IMR-90 (cell line): Measurements from ENCODE around the gene PROM2. TPM values are rescaled to one million over a fixed set of nuclear protein-coding genes. Genes with fewer than 3 reads are reported as not detected.

Source experiments
- ATAC-seq: fragments of 200-7000 bp; cut with Tn5 transposase; 2 replicates; pipeline ENCODE4 v1.9.1; 2020; ENCODE audit warnings: low read depth, mild to moderate bottlenecking, moderate library complexity
- BruUV-seq: library from RNA; stranded (reverse); fragments of 400-500 nt; replicated peaks from 2 replicates; lab custom pipeline; 2021; lab: Mats Ljungman, UMichigan
- CTCF ChIA-PET: fragments of 300-600 bp; formaldehyde crosslinking; extraction: SDS; loops from one replicate; lab custom pipeline; 2021; ENCODE audit warnings: antibody characterized with exemption; lab: Yijun Ruan, JAX
- POLR2A ChIA-PET: fragments of 300-600 bp; sonication (Branson Sonifier 250); formaldehyde crosslinking; loops from one replicate; lab custom pipeline; 2022; ENCODE audit warnings: antibody characterized with exemption; ENCODE audit not compliant: unreplicated experiment; lab: Charles Lee
- DNase-seq: peaks from one replicate; pipeline ENCODE4 v3.0.0; 2013
- H2AFZ ChIP-seq: replicated peaks from 2 replicates; pipeline ENCODE3; 2013; ENCODE audit warnings: low read length, mild to moderate bottlenecking; ENCODE audit not compliant: poor library complexity
- H2AK5ac ChIP-seq: 2 replicates; pipeline ENCODE4 v1.6.1; 2013; ENCODE audit warnings: low read depth, low read length, inconsistent platforms
- H2AK9ac ChIP-seq: replicated peaks from 2 replicates; pipeline ENCODE3; 2013; ENCODE audit warnings: mild to moderate bottlenecking, low read depth, low read length, moderate library complexity; ENCODE audit not compliant: poor library complexity
- H2BK120ac ChIP-seq: 2 replicates; pipeline ENCODE4 v1.6.1; 2013; ENCODE audit warnings: low read depth, low read length, inconsistent platforms
- H2BK15ac ChIP-seq: 3 replicates; pipeline ENCODE4 v1.6.1; 2013; ENCODE audit warnings: low read depth, low read length, inconsistent platforms
- H2BK20ac ChIP-seq: 2 replicates; pipeline ENCODE4 v1.6.1; 2013; ENCODE audit warnings: low read depth, mild to moderate bottlenecking, inconsistent platforms, low read length, moderate library complexity
- H2BK5ac ChIP-seq: 2 replicates; pipeline ENCODE4 v1.6.1; 2013; ENCODE audit warnings: mild to moderate bottlenecking, low read depth, low read length, inconsistent platforms; ENCODE audit not compliant: poor library complexity, severe bottlenecking
- H3K14ac ChIP-seq: replicated peaks from 2 replicates; pipeline ENCODE4 v1.6.1; 2013; ENCODE audit warnings: low read depth, low read length, inconsistent platforms
- H3K18ac ChIP-seq: 2 replicates; pipeline ENCODE4 v1.6.1; 2013; ENCODE audit warnings: low read depth, low read length, control low read depth
- H3K23ac ChIP-seq: 2 replicates; pipeline ENCODE4 v1.6.1; 2013; ENCODE audit warnings: low read depth, low read length, inconsistent platforms
- H3K27ac ChIP-seq: 2 replicates; pipeline ENCODE4 v1.5.1; 2013; ENCODE audit warnings: mild to moderate bottlenecking, control low read depth, low read length; ENCODE audit not compliant: insufficient read depth
- H3K27me3 ChIP-seq: 2 replicates; pipeline ENCODE4 v1.6.1; 2013; ENCODE audit warnings: low read length; ENCODE audit not compliant: control insufficient read depth, insufficient read depth
- H3K36me3 ChIP-seq: 2 replicates; pipeline ENCODE4 v1.6.1; 2013; ENCODE audit warnings: low read length, mixed read lengths; ENCODE audit not compliant: control insufficient read depth, insufficient read depth
- H3K4ac ChIP-seq: 2 replicates; pipeline ENCODE4 v1.6.1; 2013; ENCODE audit warnings: low read depth, low read length, inconsistent platforms
- H3K4me1 ChIP-seq: 2 replicates; pipeline ENCODE4 v1.6.1; 2013; ENCODE audit warnings: low read length, mixed read lengths; ENCODE audit not compliant: control insufficient read depth, insufficient read depth
- H3K4me2 ChIP-seq: 2 replicates; pipeline ENCODE4 v1.6.1; 2013; ENCODE audit warnings: low read depth, mild to moderate bottlenecking, control low read depth, low read length, moderate library complexity
- H3K4me3 ChIP-seq: 2 replicates; pipeline ENCODE4 v1.5.1; 2013; ENCODE audit warnings: low read depth, mild to moderate bottlenecking, control low read depth, low read length, moderate library complexity; ENCODE audit not compliant: insufficient read depth
- H3K56ac ChIP-seq: 2 replicates; pipeline ENCODE4 v1.6.1; 2013; ENCODE audit warnings: low read length, inconsistent platforms; ENCODE audit not compliant: insufficient read depth; ENCODE audit errors: extremely low read depth
- H3K79me1 ChIP-seq, 2 experiments: 2 replicates each; pipeline ENCODE4 v1.6.1; 2013; ENCODE audit warnings: low read length in 2 of 2, inconsistent platforms in 1 of 2, low read depth in 1 of 2
- H3K9ac ChIP-seq: 2 replicates; pipeline ENCODE4 v1.6.1; 2013; ENCODE audit warnings: low read depth, low read length, control low read depth
- H3K9me1 ChIP-seq: 2 replicates; pipeline ENCODE4 v1.6.1; 2013; ENCODE audit warnings: low read length, inconsistent platforms; ENCODE audit not compliant: insufficient read depth
- H3K9me3 ChIP-seq: 2 replicates; pipeline ENCODE4 v1.6.1; 2013; ENCODE audit warnings: low read length; ENCODE audit not compliant: control insufficient read depth, insufficient read depth
- H4K20me1 ChIP-seq: 2 replicates; pipeline ENCODE4 v1.6.1; 2013; ENCODE audit warnings: low read length, inconsistent platforms; ENCODE audit not compliant: insufficient read depth
- H4K5ac ChIP-seq: 2 replicates; pipeline ENCODE4 v1.6.1; 2013; ENCODE audit warnings: mild to moderate bottlenecking, low read depth, low read length, control low read depth
- H4K8ac ChIP-seq, 2 experiments: 2 replicates each; pipeline ENCODE4 v1.6.1; 2013; ENCODE audit warnings: low read depth in 2 of 2, low read length in 2 of 2, control low read depth in 1 of 2, inconsistent platforms in 1 of 2
- H4K91ac ChIP-seq: 2 replicates; pipeline ENCODE4 v1.6.1; 2013; ENCODE audit warnings: low read depth, low read length, inconsistent platforms; ENCODE audit not compliant: insufficient read depth
- BHLHE40 ChIP-seq: fragments of 150-350 bp; IDR thresholded peaks from 2 replicates; pipeline ENCODE4 v1.6.1; 2016; ENCODE audit warnings: mild to moderate bottlenecking, low read depth, low read length
- CEBPB ChIP-seq: IDR thresholded peaks from 2 replicates; pipeline ENCODE4 v1.6.1; 2012; ENCODE audit warnings: low read depth, low read length, improper control_type of control experiment
- CHD1 ChIP-seq: IDR thresholded peaks from 2 replicates; pipeline ENCODE4 v1.6.1; 2012; ENCODE audit warnings: low read depth, low read length, improper control_type of control experiment
- CTCF ChIP-seq: conservative IDR thresholded peaks from 2 replicates; pipeline ENCODE4 v1.5.1; 2012; ENCODE audit warnings: mild to moderate bottlenecking, low read depth, low read length, improper control_type of control experiment
- ELK1 ChIP-seq: fragments of 150-350 bp; IDR thresholded peaks from 2 replicates; pipeline ENCODE4 v1.6.1; 2016; ENCODE audit warnings: low read depth, mild to moderate bottlenecking, low read length, moderate library complexity, borderline replicate concordance
- FOS ChIP-seq: fragments of 150-350 bp; IDR thresholded peaks from 2 replicates; pipeline ENCODE4 v1.6.1; 2016; ENCODE audit warnings: low read depth, low read length
- MAZ ChIP-seq: IDR thresholded peaks from 2 replicates; pipeline ENCODE4 v1.6.1; 2012; ENCODE audit warnings: low read depth, mild to moderate bottlenecking, low read length, improper control_type of control experiment, moderate library complexity, borderline replicate concordance
- MXI1 ChIP-seq: IDR thresholded peaks from 2 replicates; pipeline ENCODE4 v1.6.1; 2012; ENCODE audit warnings: low read depth, mild to moderate bottlenecking, low read length, moderate library complexity, borderline replicate concordance
- POLR2A ChIP-seq: IDR thresholded peaks from 2 replicates; pipeline ENCODE4 v1.6.1; 2012; ENCODE audit warnings: mild to moderate bottlenecking, low read depth, low read length
- RAD21 ChIP-seq: IDR thresholded peaks from 2 replicates; pipeline ENCODE4 v1.6.1; 2012; ENCODE audit warnings: low read length, improper control_type of control experiment
- RCOR1 ChIP-seq: IDR thresholded peaks from 2 replicates; pipeline ENCODE4 v1.6.1; 2012; ENCODE audit warnings: mild to moderate bottlenecking, low read length, improper control_type of control experiment; ENCODE audit not compliant: insufficient replicate concordance
- RFX5 ChIP-seq: IDR thresholded peaks from 2 replicates; pipeline ENCODE4 v1.8.0; 2012; ENCODE audit warnings: low read depth, mild to moderate bottlenecking, low read length, moderate library complexity
- SMC3 ChIP-seq: fragments of 150-350 bp; IDR thresholded peaks from 2 replicates; pipeline ENCODE4 v1.6.1; 2016; ENCODE audit warnings: low read depth, mild to moderate bottlenecking, antibody characterized with exemption, low read length, moderate library complexity
- USF2 ChIP-seq: fragments of 150-350 bp; IDR thresholded peaks from 2 replicates; pipeline ENCODE4 v1.6.1; 2017; ENCODE audit warnings: mild to moderate bottlenecking, antibody characterized with exemption, low read length, low read depth
- WGBS, 2 experiments: methylation state at CpG; one replicate each; pipeline versions ENCODE4 v1.1.5 to v1.1.7; 2013; ENCODE audit warnings: missing lambda C conversion rate in 2 of 2; ENCODE audit not compliant: insufficient read length in 1 of 2; ENCODE audit errors: extremely low coverage in 2 of 2; 5-methylcytosine and 5-hydroxymethylcytosine counted together
- dilution Hi-C: fragments of 300-500 bp; cut with HindIII; formaldehyde crosslinking; loops from one replicate; pipeline ENCODE4 v1.14.3; 2018; ENCODE audit warnings: low sequenced_read_pairs; ENCODE audit not compliant: unreplicated experiment
- in situ Hi-C: fragments of 300-500 bp; cut with MboI; formaldehyde crosslinking; loops from 3 replicates; pipeline ENCODE4 v1.14.3; 2019; ENCODE audit warnings: low sequenced_read_pairs, inconsistent platforms, mixed read lengths
- intact Hi-C: fragments of 100-400 bp; cut with micrococcal nuclease; formaldehyde crosslinking; loops from 2 replicates; pipeline ENCODE4 v1.10.0; 2022
- polyA plus RNA-seq, 3 experiments: library from polyadenylated mRNA; depleted of rRNA; stranded (reverse); fragments of >200 nt; gene quantifications; 2 replicates each; pipeline ENCODE4 v1.2.3, GENCODE V29; 2012; ENCODE audit warnings: low replicate concordance in 1 of 3
- total RNA-seq: library from RNA; depleted of rRNA; stranded (reverse); fragments of >200 nt; gene quantifications from 2 replicates; pipeline ENCODE4 v1.2.3, GENCODE V29; 2012

PROM2 gene
- total and polyA plus RNA-seq, 2 of the 4 experiments (the other 2 are of a cell fraction) = 0.26 TPM; not detected in 1

GRCh38 chr2:95268211-95269035 lies 5.8 kb upstream of the PROM2 start:
- no peak for DNase-seq
- Histone ChIP-seq H3K79me1 (no peaks in the 10 kb centered on the region), H2BK5ac (no peak overlapping the region), H3K14ac (no peak overlapping the region), H2BK15ac (no peak overlapping the region), H3K56ac (no peak overlapping the region), H3K9me1 (no peaks in the 10 kb centered on the region), H3K4me3 (no peak overlapping the region), H4K91ac (no peak overlapping the region), H3K9me3 (0 out of 2 replicates have a peak, but pooled peaks cover 2% of the 10 kb centered on the region), H2AK9ac (no peak overlapping the region), H2BK20ac (no peak overlapping the region), H3K27me3 (peaks cover 2% of the 10 kb centered on the region; the same call in 1 of the 2 replicates), H3K18ac (no peak overlapping the region), H2AK5ac (no peak overlapping the region), H4K20me1 (no peaks in the 10 kb centered on the region), H3K4ac (no peak overlapping the region), H4K8ac (no peak overlapping the region), H3K23ac (no peak overlapping the region), H3K4me2 (no peak overlapping the region), H2BK120ac (no peak overlapping the region), H4K5ac (no peak overlapping the region), H2AFZ (no peak overlapping the region), H3K27ac (no peak overlapping the region), H3K4me1 (no peaks in the 10 kb centered on the region), H3K9ac (no peak overlapping the region), H3K36me3 (no peaks in the 10 kb centered on the region)
- no peak for ATAC-seq
- CTCF ChIA-PET = no interaction called here
- TF ChIP-seq RCOR1 = no peak
- TF ChIP-seq MAZ = no peak
- no peak for TF ChIP-seq CEBPB
- no peak for TF ChIP-seq MXI1
- no peak for TF ChIP-seq USF2
- TF ChIP-seq RAD21 = no peak
- no peak for TF ChIP-seq ELK1
- no peak for TF ChIP-seq BHLHE40
- no peak for TF ChIP-seq CHD1
- TF ChIP-seq POLR2A = no peak
- TF ChIP-seq CTCF = no peak
- TF ChIP-seq RFX5 = no peak
- no peak for TF ChIP-seq FOS
- TF ChIP-seq SMC3 = no peak
- dilution Hi-C loops = no loop called here
- POLR2A ChIA-PET = no interaction called here
- BruUV-seq = no TSS peak
- 92% methylated on average over 4 of the region's 13 CpGs; no CpG with 5 or more reads in 1 of the 2 experiments for WGBS, 2 experiments
- in situ Hi-C loops = no loop called here
- intact Hi-C loops = no loop called here
